Activated T-helper 1 cell treated with anti-CD3 and anti-CD28 coated beads, Interleukin-12 subunit alpha, Interleukin-12 subunit beta, Interleukin-2, Interleukin-4 antibody, amounts not matched to agents 30 ng/mL and 10 ng/mL and 1 ng/mL, durations not matched to agents 14 hours and 24 hours and 36 hours (primary cell): ENCODE results near the gene HSPA4. TPM values are rescaled to one million over a fixed set of nuclear protein-coding genes. Genes with fewer than 3 reads are reported as not detected.
"Not testable (repeated sequence)": the region's sequence is repeated elsewhere in the genome, so short reads cannot be mapped to it uniquely, and the experiment has no call there.

ENCODE experiments used
- DNase-seq: peaks from one replicate; pipeline ENCODE4 v3.0.0; 2021; ENCODE audit warnings: low spot score
- H3K27ac Mint-ChIP-seq: one replicate; pipeline ENCODE4 v1.8.0; 2021; ENCODE audit warnings: mild to moderate bottlenecking, mixed read lengths
- H3K27me3 Mint-ChIP-seq: one replicate; pipeline ENCODE4 v1.8.0; 2022; ENCODE audit warnings: mild to moderate bottlenecking, moderate library complexity, mixed read lengths; ENCODE audit not compliant: insufficient read depth
- H3K36me3 Mint-ChIP-seq: one replicate; pipeline ENCODE4 v1.8.0; 2021; ENCODE audit warnings: low read depth, mixed read lengths
- H3K4me1 Mint-ChIP-seq: one replicate; pipeline ENCODE4 v1.8.0; 2021; ENCODE audit warnings: low read depth, mixed read lengths
- H3K4me3 Mint-ChIP-seq: one replicate; pipeline ENCODE4 v1.8.0; 2021; ENCODE audit warnings: mild to moderate bottlenecking, moderate library complexity, mixed read lengths
- H3K9me3 Mint-ChIP-seq: one replicate; pipeline ENCODE4 v1.8.0; 2021; ENCODE audit warnings: mixed read lengths
- intact Hi-C: fragments of 100-400 bp; cut with micrococcal nuclease; formaldehyde crosslinking; loops from one replicate; pipeline ENCODE4 v1.15.1; 2024
- total RNA-seq: library from RNA; stranded (reverse); gene quantifications from 2 replicates; pipeline ENCODE4 v1.2.3, GENCODE V29; 2022

Gene HSPA4
- total RNA-seq, 1 donor from 2014 or later, result 244 TPM

GRCh38 chr5:133122711-133123110 lies 70.9 kb downstream of the HSPA4 start:
- no peak overlapping the region for H3K27ac Mint-ChIP-seq
- intact Hi-C loops, result no loop called here
- no peaks in the 10 kb centered on the region for H3K4me1 Mint-ChIP-seq
- DNase-seq, result no peak
- H3K4me3 Mint-ChIP-seq, result no peak overlapping the region
- no peaks in the 10 kb centered on the region for H3K36me3 Mint-ChIP-seq
- H3K27me3 Mint-ChIP-seq, result no peaks in the 10 kb centered on the region
- no peaks in the 10 kb centered on the region for H3K9me3 Mint-ChIP-seq

DNA sequence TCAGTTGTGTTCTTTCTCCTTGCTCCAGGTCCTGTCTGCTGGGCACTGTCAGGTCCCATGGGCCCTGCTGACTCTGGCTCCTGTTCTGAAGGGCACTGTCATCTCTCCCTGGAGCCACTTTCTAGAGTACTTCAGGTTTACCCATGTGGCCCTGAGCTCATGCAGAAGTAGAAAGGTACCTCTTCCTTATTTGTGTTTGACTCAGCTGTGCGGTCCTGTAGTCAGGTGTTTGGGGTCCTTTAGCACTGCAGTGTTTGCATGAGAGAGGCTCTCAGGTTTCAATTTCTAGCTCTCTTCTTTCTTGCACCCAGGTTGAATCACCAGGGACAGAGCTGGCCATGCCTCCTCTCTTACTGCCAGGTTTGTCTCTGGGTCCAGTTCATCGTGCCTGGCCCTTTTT lies 71.5 kb downstream of the HSPA4 start:
- Mint-ChIP-seq H3K27me3 (no peaks in the 10 kb centered on the region), H3K9me3 (no peaks in the 10 kb centered on the region), H3K36me3 (no peaks in the 10 kb centered on the region), H3K4me3 (no peak overlapping the region), H3K4me1 (no peaks in the 10 kb centered on the region), H3K27ac (no peak overlapping the region)
- no peak for DNase-seq
- intact Hi-C loops, result no loop called here

- H3K4me3 Mint-ChIP-seq, result no peak overlapping the region
- H3K36me3 Mint-ChIP-seq, result no peaks in the 10 kb centered on the region
- H3K4me1 Mint-ChIP-seq, result no peaks in the 10 kb centered on the region
- H3K27ac Mint-ChIP-seq, result no peak overlapping the region
- intact Hi-C loops, result no loop called here
- no peak for DNase-seq
- H3K27me3 Mint-ChIP-seq, result peaks cover 1% of the 10 kb centered on the region
- H3K9me3 Mint-ChIP-seq, result no peaks in the 10 kb centered on the region
Measured at GRCh38 chr5:133124891-133125290, 73.1 kb downstream of the HSPA4 start.

DNA sequence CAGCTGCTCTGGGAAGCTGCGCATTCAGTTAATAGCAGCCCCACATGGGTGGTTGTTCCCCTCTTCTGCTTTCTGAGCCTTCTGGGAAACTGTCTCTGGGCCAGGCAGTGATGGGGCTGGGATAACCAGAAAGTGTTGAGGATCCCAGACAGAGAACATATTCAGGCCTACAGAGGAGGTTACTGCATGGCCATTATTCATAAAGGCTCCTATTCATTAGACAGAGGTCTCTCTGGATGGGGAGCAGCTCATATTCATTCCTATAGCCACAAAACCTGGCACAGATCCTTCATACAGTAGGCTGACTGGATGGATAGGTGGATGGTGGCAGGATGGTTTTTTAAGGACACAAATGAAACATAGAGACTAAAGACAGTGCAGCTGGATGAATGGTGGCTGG lies 76.3 kb downstream of the HSPA4 start:
- H3K36me3 Mint-ChIP-seq, result no peaks in the 10 kb centered on the region
- peaks cover 1% of the 10 kb centered on the region for H3K27me3 Mint-ChIP-seq
- H3K4me1 Mint-ChIP-seq, result no peaks in the 10 kb centered on the region
- intact Hi-C loops, result no loop called here
- DNase-seq, result no peak
- no peak overlapping the region for H3K27ac Mint-ChIP-seq
- no peaks in the 10 kb centered on the region for H3K9me3 Mint-ChIP-seq
- H3K4me3 Mint-ChIP-seq, result no peak overlapping the region

GRCh38 chr5:133129289-133129688 lies 77.5 kb downstream of the HSPA4 start:
- no peaks in the 10 kb centered on the region for H3K9me3 Mint-ChIP-seq
- no peaks in the 10 kb centered on the region for H3K4me1 Mint-ChIP-seq
- H3K36me3 Mint-ChIP-seq, result no peaks in the 10 kb centered on the region
- no peak overlapping the region for H3K4me3 Mint-ChIP-seq
- peaks cover 1% of the 10 kb centered on the region for H3K27me3 Mint-ChIP-seq
- DNase-seq, result no peak
- intact Hi-C loops, result no loop called here
- H3K27ac Mint-ChIP-seq, result no peak overlapping the region

DNA sequence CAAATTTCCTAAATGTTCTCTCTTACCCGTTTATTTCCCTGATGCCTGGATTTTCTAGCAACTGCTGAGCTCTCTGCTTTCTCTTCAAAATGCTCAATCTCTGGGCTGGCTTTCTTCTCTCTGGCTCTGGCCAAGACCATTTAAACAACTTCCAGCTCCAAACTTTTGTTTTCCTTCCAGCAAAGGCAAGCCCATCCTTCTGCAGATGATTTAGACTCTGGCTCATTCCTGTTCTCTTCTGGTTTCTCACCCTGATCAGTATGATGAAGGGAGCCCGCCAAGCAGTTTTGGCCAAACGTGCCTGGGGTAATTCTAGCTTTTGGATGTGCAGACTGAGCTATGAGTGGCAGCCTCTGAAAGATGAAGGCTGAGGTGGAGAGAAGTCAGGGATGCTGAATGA lies 78.1 kb downstream of the HSPA4 start:
- DNase-seq, result no peak
- no peaks in the 10 kb centered on the region for H3K36me3 Mint-ChIP-seq
- intact Hi-C loops, result no loop called here
- H3K9me3 Mint-ChIP-seq, result no peaks in the 10 kb centered on the region
- H3K27ac Mint-ChIP-seq, result no peak overlapping the region
- H3K27me3 Mint-ChIP-seq, result peaks cover 4% of the 10 kb centered on the region
- no peaks in the 10 kb centered on the region for H3K4me1 Mint-ChIP-seq
- H3K4me3 Mint-ChIP-seq, result no peak overlapping the region

- Mint-ChIP-seq H3K27me3 (peaks cover 4% of the 10 kb centered on the region), H3K4me3 (no peak overlapping the region), H3K4me1 (no peaks in the 10 kb centered on the region), H3K36me3 (no peaks in the 10 kb centered on the region), H3K9me3 (no peaks in the 10 kb centered on the region), H3K27ac (no peak overlapping the region)
- intact Hi-C loops, result no loop called here
- DNase-seq, result no peak
Measured at GRCh38 chr5:133130387-133131118, 78.7 kb downstream of the HSPA4 start.

DNA sequence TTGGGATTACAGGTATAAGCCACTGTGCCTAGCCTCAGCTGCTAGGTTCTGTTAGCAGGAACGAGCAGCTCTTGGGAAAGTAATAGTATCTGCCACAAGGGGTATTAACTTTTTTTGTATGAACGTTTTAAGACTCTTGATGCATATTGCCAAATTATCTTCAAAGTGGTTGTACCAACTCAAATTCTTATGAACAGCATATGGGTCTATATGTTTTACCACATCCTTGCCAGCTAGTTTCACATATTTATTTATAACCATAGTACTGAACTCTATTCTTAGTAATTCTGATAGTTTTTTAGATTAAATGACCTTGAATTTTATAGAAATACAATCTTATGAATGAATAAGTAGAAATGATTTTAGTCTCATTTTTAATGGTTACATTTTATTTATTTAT lies 80.9 kb downstream of the HSPA4 start:
- DNase-seq, result no peak
- intact Hi-C loops, result no loop called here
- no peaks in the 10 kb centered on the region for H3K4me1 Mint-ChIP-seq
- H3K9me3 Mint-ChIP-seq, result no peaks in the 10 kb centered on the region
- H3K36me3 Mint-ChIP-seq, result no peaks in the 10 kb centered on the region
- H3K27ac Mint-ChIP-seq, result no peak overlapping the region
- peaks cover 10% of the 10 kb centered on the region for H3K27me3 Mint-ChIP-seq
- no peak overlapping the region for H3K4me3 Mint-ChIP-seq

GRCh38 chr5:133133241-133133640 lies 81.4 kb downstream of the HSPA4 start:
- intact Hi-C loops, H3K9me3 Mint-ChIP-seq, H3K4me1 Mint-ChIP-seq, H3K36me3 Mint-ChIP-seq, H3K27ac Mint-ChIP-seq, H3K4me3 Mint-ChIP-seq, DNase-seq, H3K27me3 Mint-ChIP-seq: not testable (repeated sequence)

- H3K9me3 Mint-ChIP-seq, H3K36me3 Mint-ChIP-seq, H3K4me1 Mint-ChIP-seq, H3K27ac Mint-ChIP-seq, DNase-seq, H3K4me3 Mint-ChIP-seq, intact Hi-C loops: not testable (repeated sequence)
- peaks cover 13% of the 10 kb centered on the region for H3K27me3 Mint-ChIP-seq
Measured at GRCh38 chr5:133136890-133137289, 85.1 kb downstream of the HSPA4 start.

GRCh38 chr5:133140311-133140710 lies 88.5 kb downstream of the HSPA4 start:
- H3K36me3 Mint-ChIP-seq, result no peaks in the 10 kb centered on the region
- H3K27ac Mint-ChIP-seq, result no peak overlapping the region
- peaks cover 17% of the 10 kb centered on the region for H3K27me3 Mint-ChIP-seq
- peaks cover 4% of the 10 kb centered on the region for H3K9me3 Mint-ChIP-seq
- H3K4me3 Mint-ChIP-seq, result no peak overlapping the region
- H3K4me1 Mint-ChIP-seq, result no peaks in the 10 kb centered on the region
- DNase-seq, result no peak
- intact Hi-C loops, result no loop called here

GRCh38 chr5:133141746-133142145 lies 89.9 kb downstream of the HSPA4 start:
- Mint-ChIP-seq H3K27ac (no peak overlapping the region), H3K4me3 (no peak overlapping the region), H3K9me3 (peaks cover 4% of the 10 kb centered on the region), H3K27me3 (peaks cover 13% of the 10 kb centered on the region), H3K4me1 (no peaks in the 10 kb centered on the region), H3K36me3 (no peaks in the 10 kb centered on the region)
- intact Hi-C loops, result no loop called here
- DNase-seq, result no peak

DNA sequence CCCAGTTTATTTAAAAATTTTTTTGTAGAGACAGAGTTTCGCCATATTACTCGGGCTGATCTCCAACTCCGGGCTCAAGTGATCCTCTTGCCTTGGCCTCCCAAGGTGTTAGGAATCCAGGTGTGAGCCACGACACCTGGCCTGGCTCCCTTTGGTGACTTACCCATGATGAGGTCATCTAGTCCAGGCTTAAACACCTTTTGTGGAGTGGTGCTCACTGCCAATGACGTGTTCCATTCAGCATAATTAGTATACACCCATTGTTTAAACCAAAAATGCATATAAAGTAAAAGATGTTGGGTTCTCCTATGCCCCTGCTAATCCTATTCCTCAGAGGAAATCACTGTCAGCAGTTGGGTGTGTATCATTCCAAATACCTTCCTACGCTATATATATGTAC lies 91.0 kb downstream of the HSPA4 start:
- Mint-ChIP-seq H3K36me3 (no peaks in the 10 kb centered on the region), H3K27me3 (peaks cover 11% of the 10 kb centered on the region), H3K27ac (no peak overlapping the region), H3K4me1 (peaks cover under 1% of the 10 kb centered on the region), H3K9me3 (peaks cover 4% of the 10 kb centered on the region), H3K4me3 (no peak overlapping the region)
- intact Hi-C loops, result no loop called here
- DNase-seq, result no peak
